Neural cell (in vitro differentiated cells): ENCODE measurements around the gene SEC16B. TPM values are rescaled to one million over a fixed set of nuclear protein-coding genes. Genes with fewer than 3 reads are reported as not detected.

Source experiments
- H2AFZ ChIP-seq: fragments of 200-600, 300-800 bp; sonication (generic), shearing (Covaris generic); 2 replicates; pipeline ENCODE4 v1.6.0; 2014; ENCODE audit warnings: low read depth, mild to moderate bottlenecking, antibody characterized with exemption, low read length, moderate library complexity
- H3F3A ChIP-seq: fragments of 200-600 bp; shearing (Covaris generic); 2 replicates; pipeline ENCODE4 v1.6.1; 2016; ENCODE audit warnings: mild to moderate bottlenecking, moderate library complexity, mixed read lengths, antibody characterized with exemption, low read length; ENCODE audit not compliant: insufficient read depth, poor library complexity, severe bottlenecking
- H3K27ac ChIP-seq: fragments of 200-600, 300-800 bp; sonication (generic), shearing (Covaris generic); 2 replicates; pipeline ENCODE4 v1.5.1; 2014; ENCODE audit warnings: mild to moderate bottlenecking, low read length, moderate library complexity
- H3K27me3 ChIP-seq: fragments of 300-800, 200-600 bp; sonication (generic), shearing (Covaris generic); 2 replicates; pipeline ENCODE4 v1.6.0; 2014; ENCODE audit warnings: mild to moderate bottlenecking, low read depth, low read length, moderate library complexity; ENCODE audit not compliant: insufficient read depth
- H3K36me3 ChIP-seq: fragments of 300-800, 200-600 bp; sonication (generic), shearing (Covaris generic); 2 replicates; pipeline ENCODE4 v1.5.1; 2014; ENCODE audit warnings: mild to moderate bottlenecking, antibody characterized with exemption, low read length, moderate library complexity; ENCODE audit not compliant: insufficient read depth
- H3K4me2 ChIP-seq: fragments of 300-800, 200-600 bp; sonication (generic), shearing (Covaris generic); 2 replicates; pipeline ENCODE4 v1.6.0; 2014; ENCODE audit warnings: mild to moderate bottlenecking, low read length
- H3K4me3 ChIP-seq: fragments of 300-800, 200-600 bp; sonication (generic), shearing (Covaris generic); 2 replicates; pipeline ENCODE4 v1.5.1; 2014; ENCODE audit warnings: mild to moderate bottlenecking, low read length, moderate library complexity
- H3K79me2 ChIP-seq: fragments of 200-600 bp; shearing (Covaris generic); replicated peaks from 2 replicates; pipeline ENCODE4 v1.6.0; 2014; ENCODE audit warnings: mild to moderate bottlenecking, low read length, moderate library complexity; ENCODE audit not compliant: insufficient read depth
- H3K9ac ChIP-seq: fragments of 300-800, 200-600 bp; sonication (generic), shearing (Covaris generic); 2 replicates; pipeline ENCODE4 v1.6.1; 2016; ENCODE audit warnings: mild to moderate bottlenecking, low read length, mixed read lengths
- H3K9me2 ChIP-seq: fragments of 200-600 bp; shearing (Covaris generic); 2 replicates; pipeline ENCODE4 v1.6.1; 2016; ENCODE audit warnings: mild to moderate bottlenecking, low read length, mixed read lengths; ENCODE audit not compliant: insufficient read depth
- H3K9me3 ChIP-seq: fragments of 200-600, 300-800 bp; sonication (generic), shearing (Covaris generic); 2 replicates; pipeline ENCODE4 v1.6.1; 2016; ENCODE audit warnings: mild to moderate bottlenecking, mixed run types, low read length, moderate library complexity, mixed read lengths
- H4K20me1 ChIP-seq: fragments of 200-600 bp; shearing (Covaris generic); 2 replicates; pipeline ENCODE4 v1.6.1; 2016; ENCODE audit warnings: mild to moderate bottlenecking, mixed run types; ENCODE audit not compliant: insufficient read depth
- CTCF ChIP-seq: fragments of 450-650 bp; IDR thresholded peaks from 2 replicates; pipeline ENCODE4 v1.5.1; 2014; ENCODE audit warnings: antibody characterized with exemption, mild to moderate bottlenecking, moderate library complexity; ENCODE audit not compliant: poor library complexity, severe bottlenecking
- EP300 ChIP-seq: fragments of 450-650 bp; conservative IDR thresholded peaks from 2 replicates; pipeline ENCODE4 v1.6.1; 2014; ENCODE audit warnings: antibody characterized with exemption, mild to moderate bottlenecking, moderate library complexity; ENCODE audit not compliant: poor library complexity, severe bottlenecking
- EZH2 ChIP-seq: fragments of 200-600, 300-800 bp; shearing (Covaris generic), sonication (generic); IDR thresholded peaks from 2 replicates; pipeline ENCODE4 v1.6.1; 2014; ENCODE audit warnings: antibody characterized with exemption, low read length, borderline replicate concordance, mild to moderate bottlenecking; ENCODE audit not compliant: insufficient read depth, poor library complexity, severe bottlenecking
- MXI1 ChIP-seq: fragments of 450-650 bp; conservative IDR thresholded peaks from 2 replicates; pipeline ENCODE4 v1.6.1; 2014; ENCODE audit warnings: antibody characterized with exemption, mild to moderate bottlenecking; ENCODE audit not compliant: poor library complexity, severe bottlenecking
- POLR2AphosphoS5 ChIP-seq: IDR thresholded peaks from 2 replicates; pipeline ENCODE4 v1.6.1; 2012
- RAD21 ChIP-seq: fragments of 450-650 bp; conservative IDR thresholded peaks from 2 replicates; pipeline ENCODE4 v1.6.1; 2014; ENCODE audit warnings: antibody characterized with exemption, mild to moderate bottlenecking, moderate library complexity
- REST ChIP-seq: IDR thresholded peaks from 2 replicates; pipeline ENCODE4 v1.6.1; 2012; ENCODE audit warnings: borderline replicate concordance
- SMC3 ChIP-seq: fragments of 450-650 bp; conservative IDR thresholded peaks from 2 replicates; pipeline ENCODE4 v1.6.1; 2014; ENCODE audit warnings: antibody characterized with exemption, mild to moderate bottlenecking, moderate library complexity; ENCODE audit not compliant: poor library complexity
- TAF1 ChIP-seq: IDR thresholded peaks from 2 replicates; pipeline ENCODE4 v1.6.1; 2012; ENCODE audit warnings: low read depth
- polyA plus RNA-seq: library from polyadenylated mRNA; depleted of rRNA; stranded (reverse); fragments of >200 nt; gene quantifications from 2 replicates; pipeline ENCODE4 v1.2.3, GENCODE V29; 2014

Gene SEC16B
- polyA plus RNA-seq, 1 donor from 2014 or later, result 0.78 TPM

GRCh38 chr1:177921590-177921989 is 48.3 kb downstream of the SEC16B start:
- H3K4me3 ChIP-seq, result no peak overlapping the region
- no peaks in the 10 kb centered on the region for H3F3A ChIP-seq
- no peak overlapping the region for H3K27ac ChIP-seq
- no peaks in the 10 kb centered on the region for H3K9me3 ChIP-seq
- no peak overlapping the region for H2AFZ ChIP-seq
- H3K36me3 ChIP-seq, result no peaks in the 10 kb centered on the region
- H3K9ac ChIP-seq, result no peak overlapping the region
- no peaks in the 10 kb centered on the region for H4K20me1 ChIP-seq
- TF ChIP-seq SMC3 (no peak), EP300 (no peak), RAD21 (no peak), POLR2AphosphoS5 (no peak), TAF1 (no peak), MXI1 (no peak), REST (no peak), EZH2 (no peak), CTCF (no peak)
- no peak overlapping the region for H3K4me2 ChIP-seq
- H3K79me2 ChIP-seq, result no peaks in the 10 kb centered on the region
- no peaks in the 10 kb centered on the region for H3K27me3 ChIP-seq
- no peaks in the 10 kb centered on the region for H3K9me2 ChIP-seq

- no peak for TF ChIP-seq RAD21
- no peak for TF ChIP-seq TAF1
- no peak for TF ChIP-seq MXI1
- TF ChIP-seq POLR2AphosphoS5, result no peak
- no peak for TF ChIP-seq EZH2
- no peak for TF ChIP-seq CTCF
- no peak for TF ChIP-seq EP300
- no peak for TF ChIP-seq REST
- no peak for TF ChIP-seq SMC3
- Histone ChIP-seq H3K4me3 (no peak overlapping the region), H3K79me2 (no peaks in the 10 kb centered on the region), H4K20me1 (no peaks in the 10 kb centered on the region), H3F3A (no peaks in the 10 kb centered on the region), H2AFZ (no peak overlapping the region), H3K9me3 (no peaks in the 10 kb centered on the region), H3K36me3 (no peaks in the 10 kb centered on the region), H3K27ac (no peak overlapping the region), H3K9ac (no peak overlapping the region), H3K9me2 (no peaks in the 10 kb centered on the region), H3K4me2 (no peak overlapping the region), H3K27me3 (no peaks in the 10 kb centered on the region)
Observed at GRCh38 chr1:177920091-177920490, 49.8 kb downstream of the SEC16B start.
